ENCODE data around the gene KLHDC8B. TPM values are rescaled to one million over a fixed set of nuclear protein-coding genes. Genes with fewer than 3 reads are reported as not detected.

The KLHDC8B gene
- total and polyA plus RNA-seq, 8 donors = 5.5 to 19.1 (median 10.7) TPM

- no peak for DNase-seq
- H3K27ac ChIP-seq = no peak overlapping the region
- FAIRE-seq = no peak
- H3K9me3 ChIP-seq = no peaks in the 10 kb centered on the region
- no peak for ATAC-seq
- no peaks in the 10 kb centered on the region for H3K36me3 ChIP-seq
- H3K4me3 ChIP-seq = no peak overlapping the region
- no peaks in the 10 kb centered on the region for H3K4me1 ChIP-seq
- intact Hi-C loops (cut with DNase I) = no loop called here
- no peak for TF ChIP-seq CTCF (IDR thresholded peaks at IDR 0.05)
- no peaks in the 10 kb centered on the region for H3K27me3 ChIP-seq
- WGBS, 2 donors = 54 to 70% methylated on average over 3 of the region's 3 CpGs
Observed at GRCh38 chr3:49198161-49198560, 26.8 kb downstream of the KLHDC8B start.

GRCh38 chr3:49198611-49199230 is 27.3 kb downstream of the KLHDC8B start:
- Histone ChIP-seq H3K4me3 (peak overlapping the region in 1 of 4 donors; percentile 26), H3K27ac (no peak overlapping the region), H3K4me1 (no peaks in the 10 kb centered on the region), H3K9me3 (no peaks in the 10 kb centered on the region), H3K27me3 (no peaks in the 10 kb centered on the region), H3K36me3 (no peaks in the 10 kb centered on the region)
- no peak for TF ChIP-seq CTCF (IDR thresholded peaks at IDR 0.05)
- FAIRE-seq (no peak), ATAC-seq (peak in 2 of 4 donors; percentile 9 to 11), DNase-seq (peak in 2 of 6 donors; percentile 25 to 54)
- intact Hi-C loops (cut with DNase I) = no loop called here
- WGBS, 2 donors = 67 to 68% methylated on average over 24 of the region's 24 CpGs

- FAIRE-seq = no peak
- no peaks in the 10 kb centered on the region for H3K27me3 ChIP-seq
- peak overlapping the region in 1 of 4 donors; percentile 26 for H3K4me3 ChIP-seq
- 19 to 24% methylated on average over 45 to 53 of the region's 53 CpGs for WGBS, 2 donors
- no peaks in the 10 kb centered on the region for H3K9me3 ChIP-seq
- no peaks in the 10 kb centered on the region for H3K4me1 ChIP-seq
- peak; percentile 46 to 97 (median 83) for ATAC-seq
- peak overlapping the region in 1 of 4 donors; percentile 22 for H3K27ac ChIP-seq
- intact Hi-C loops (cut with DNase I) = no loop called here
- peak; percentile 33 to 86 (median 72) for DNase-seq
- H3K36me3 ChIP-seq = no peaks in the 10 kb centered on the region
- no peak for TF ChIP-seq CTCF (IDR thresholded peaks at IDR 0.05)
Observed at GRCh38 chr3:49199239-49199899, 28.0 kb downstream of the KLHDC8B start.

- ATAC-seq = no peak
- H3K4me3 ChIP-seq = peak overlapping the region in 1 of 4 donors; percentile 26
Observed at GRCh38 chr3:49199900-49200281, 28.5 kb downstream of the KLHDC8B start.

More at GRCh38 chr3:49199900-49200281, 28.5 kb downstream of the KLHDC8B start:
- Histone ChIP-seq H3K36me3 (no peaks in the 10 kb centered on the region), H3K4me1 (no peaks in the 10 kb centered on the region), H3K9me3 (no peaks in the 10 kb centered on the region), H3K27ac (no peak overlapping the region), H3K27me3 (no peaks in the 10 kb centered on the region)
- TF ChIP-seq CTCF (IDR thresholded peaks at IDR 0.05) = no peak
- FAIRE-seq (no peak), DNase-seq (no peak)
- WGBS, 2 donors = 73 to 75% methylated on average over 15 of the region's 15 CpGs
- intact Hi-C loops (cut with DNase I) = no loop called here

Measured in pancreas (tissue), 10 donors.